Endothelial cell (in vitro differentiated cells): ENCODE data around the gene INS. TPM values are rescaled to one million over a fixed set of nuclear protein-coding genes. Genes with fewer than 3 reads are reported as not detected.
"Not testable (repeated sequence)": the region's sequence is repeated elsewhere in the genome, so short reads cannot be mapped to it uniquely, and the experiment has no call there.

Source experiments
- DNase-seq: peaks from one replicate; pipeline ENCODE4 v3.0.0; 2021; ENCODE audit warnings: low spot score
- H3K27ac Mint-ChIP-seq: one replicate; pipeline ENCODE4 v1.8.0; 2021; ENCODE audit warnings: mixed read lengths, inconsistent platforms; ENCODE audit not compliant: unreplicated experiment
- H3K27me3 Mint-ChIP-seq: one replicate; pipeline ENCODE4 v1.8.0; 2021; ENCODE audit warnings: mild to moderate bottlenecking, moderate library complexity, mixed read lengths, inconsistent platforms; ENCODE audit not compliant: unreplicated experiment
- H3K36me3 Mint-ChIP-seq: one replicate; pipeline ENCODE4 v1.8.0; 2021; ENCODE audit warnings: mild to moderate bottlenecking, low read depth, mixed read lengths, inconsistent platforms; ENCODE audit not compliant: unreplicated experiment
- H3K4me1 Mint-ChIP-seq: one replicate; pipeline ENCODE4 v1.8.0; 2021; ENCODE audit warnings: mild to moderate bottlenecking, mixed read lengths, inconsistent platforms; ENCODE audit not compliant: unreplicated experiment
- H3K4me3 Mint-ChIP-seq: one replicate; pipeline ENCODE4 v1.8.0; 2021; ENCODE audit warnings: mild to moderate bottlenecking, mixed read lengths, inconsistent platforms; ENCODE audit not compliant: unreplicated experiment
- H3K9me3 Mint-ChIP-seq: one replicate; pipeline ENCODE4 v1.8.0; 2021; ENCODE audit warnings: mixed read lengths, inconsistent platforms; ENCODE audit not compliant: unreplicated experiment
- CTCF ChIP-seq: fragments of 200-600 bp; sonication (generic); IDR thresholded peaks from one replicate; pipeline ENCODE4 v1.5.0; 2021; ENCODE audit warnings: antibody characterized with exemption; ENCODE audit not compliant: unreplicated experiment
- total RNA-seq: library from RNA; stranded (reverse); fragmentation: NEBNext Ultra II Directional; extraction: Animal tissue kit (Norgen Biotek cat#: 25700); gene quantifications from one replicate; pipeline ENCODE4 v1.2.1, GENCODE V29; 2021; ENCODE audit not compliant: unreplicated experiment

INS gene
- total RNA-seq, 1 donor from 2014 or later, result not detected

DNA sequence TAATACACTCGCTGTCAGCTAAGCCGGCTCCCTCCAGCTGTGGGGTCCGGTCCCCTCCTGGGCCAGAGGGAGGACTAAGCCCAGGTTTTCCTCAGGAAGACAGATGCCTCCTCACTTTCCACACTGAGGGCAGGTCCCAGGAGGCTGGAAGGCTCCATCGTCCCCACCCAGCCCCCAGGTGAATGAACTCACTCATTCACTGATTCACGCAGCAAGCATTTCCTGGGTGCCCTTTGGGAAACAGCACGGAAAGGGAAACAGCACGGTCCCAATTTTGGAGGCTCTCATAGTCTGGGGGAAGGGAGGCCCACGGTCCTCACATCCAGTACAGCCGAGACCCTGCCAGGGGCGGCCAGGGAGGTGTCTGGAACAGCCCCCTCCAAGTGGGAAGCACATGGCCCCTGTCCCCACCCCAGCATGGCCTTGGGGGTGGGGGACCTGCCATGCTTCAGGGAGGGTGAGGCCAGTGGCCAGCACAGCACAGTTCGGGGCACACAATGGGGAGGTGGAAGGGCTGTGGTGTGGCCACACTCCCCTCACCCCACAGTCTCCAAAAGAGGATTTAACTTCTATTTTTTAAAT lies 19.9 kb upstream of the INS start:
- H3K9me3 Mint-ChIP-seq, result no peaks in the 10 kb centered on the region
- no peaks in the 10 kb centered on the region for H3K4me1 Mint-ChIP-seq
- peaks cover 8% of the 10 kb centered on the region for H3K27me3 Mint-ChIP-seq
- H3K27ac Mint-ChIP-seq, result no peak overlapping the region
- DNase-seq, result no peak
- TF ChIP-seq CTCF, result no peak
- H3K4me3 Mint-ChIP-seq, result no peak overlapping the region
- H3K36me3 Mint-ChIP-seq, result no peaks in the 10 kb centered on the region

- no peak overlapping the region for H3K27ac Mint-ChIP-seq
- no peaks in the 10 kb centered on the region for H3K36me3 Mint-ChIP-seq
- H3K4me3 Mint-ChIP-seq, result no peak overlapping the region
- no peaks in the 10 kb centered on the region for H3K4me1 Mint-ChIP-seq
- no peak for TF ChIP-seq CTCF
- no peaks in the 10 kb centered on the region for H3K9me3 Mint-ChIP-seq
- DNase-seq, result no peak
- peaks cover 8% of the 10 kb centered on the region for H3K27me3 Mint-ChIP-seq
Measured at GRCh38 chr11:2180347-2180746, 19.3 kb upstream of the INS start.

DNA sequence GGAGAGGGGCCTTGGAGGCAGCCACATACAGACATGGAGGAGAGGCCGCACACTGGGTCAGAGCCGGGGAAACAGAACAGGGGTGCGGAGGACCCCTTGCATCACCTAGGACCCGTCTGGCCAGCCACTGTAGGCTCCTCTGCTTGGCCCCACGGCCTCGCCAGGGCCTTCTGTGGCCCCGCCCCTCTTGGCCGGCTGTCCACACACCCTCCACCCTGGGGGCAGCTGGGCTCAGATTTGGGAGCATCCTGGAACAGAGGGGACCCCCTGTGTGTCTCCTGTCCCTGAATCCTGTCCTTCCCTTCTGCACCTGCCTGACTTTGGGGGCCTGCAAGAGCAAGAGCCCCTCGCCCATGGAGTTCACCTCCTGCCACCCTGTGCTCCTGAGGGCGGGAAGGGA lies 18.5 kb upstream of the INS start:
- Mint-ChIP-seq H3K27ac (no peak overlapping the region), H3K4me1 (no peaks in the 10 kb centered on the region)

DNA sequence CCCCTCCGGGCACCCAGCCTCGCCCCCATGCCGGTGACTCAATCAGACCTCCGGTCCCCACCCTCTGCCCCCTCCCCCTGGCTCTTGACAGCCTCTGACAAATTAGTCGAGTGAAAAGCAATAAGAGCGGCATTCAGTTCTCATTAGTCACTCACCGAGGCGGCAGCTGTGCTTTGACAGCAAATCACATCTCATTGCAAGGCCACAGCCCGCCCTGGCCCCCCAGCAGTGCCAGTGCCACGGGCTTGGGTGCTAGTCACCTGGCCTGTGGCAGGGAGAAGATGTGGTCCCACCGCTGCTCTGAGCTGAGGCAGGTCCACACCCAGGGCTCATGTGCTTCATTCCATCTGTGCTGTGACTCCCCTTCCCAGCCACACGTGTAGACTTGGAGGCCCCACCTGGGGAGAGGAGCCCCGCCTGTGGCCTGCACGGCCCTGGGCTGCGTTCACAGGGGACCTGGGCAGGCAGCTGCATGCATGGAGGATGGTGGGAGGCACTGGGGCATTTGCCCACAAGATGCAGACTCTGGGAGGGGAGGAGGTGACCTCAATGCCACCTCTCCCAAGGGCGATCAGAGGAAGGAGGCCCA lies 18.0 kb upstream of the INS start:
- TF ChIP-seq CTCF, result no peak
- H3K4me3 Mint-ChIP-seq, result no peak overlapping the region
- no peak for DNase-seq

More for the DNA sequence above, 18.5 kb upstream of the INS start:
- Mint-ChIP-seq H3K27me3 (peaks cover 8% of the 10 kb centered on the region), H3K36me3 (no peaks in the 10 kb centered on the region), H3K9me3 (no peaks in the 10 kb centered on the region), H3K4me3 (no peak overlapping the region)
- no peak for DNase-seq
- no peak for TF ChIP-seq CTCF

GRCh38 chr11:2178055-2178773 lies 17.2 kb upstream of the INS start:
- not testable (repeated sequence) for DNase-seq, H3K27me3 Mint-ChIP-seq

More for the DNA sequence above, 18.0 kb upstream of the INS start:
- Mint-ChIP-seq H3K4me1 (no peaks in the 10 kb centered on the region), H3K27me3 (peaks cover 8% of the 10 kb centered on the region), H3K9me3 (no peaks in the 10 kb centered on the region), H3K36me3 (no peaks in the 10 kb centered on the region), H3K27ac (no peak overlapping the region)

More at GRCh38 chr11:2178055-2178773, 17.2 kb upstream of the INS start:
- H3K36me3 Mint-ChIP-seq, H3K4me3 Mint-ChIP-seq, H3K27ac Mint-ChIP-seq, H3K4me1 Mint-ChIP-seq, H3K9me3 Mint-ChIP-seq: not testable (repeated sequence)
